Loucy (cell line): ENCODE measurements around the gene COQ8B.
"Not testable (repeated sequence)": the region's sequence is repeated elsewhere in the genome, so short reads cannot be mapped to it uniquely, and the experiment has no call there.

Experiments used
- H2AFZ ChIP-seq: fragments of 200-600 bp; sonication (generic); 2 replicates; pipeline ENCODE4 v1.6.0; 2016; ENCODE audit warnings: antibody characterized with exemption, mild to moderate bottlenecking, low read length, moderate library complexity
- H3F3A ChIP-seq: fragments of 200-600 bp; 2 replicates; pipeline ENCODE4 v1.6.0; 2016; ENCODE audit warnings: antibody characterized with exemption, low read depth, mild to moderate bottlenecking
- H3K27me3 ChIP-seq: fragments of 200-600 bp; sonication (generic); 2 replicates; pipeline ENCODE4 v1.6.1; 2014; ENCODE audit warnings: low read length, mild to moderate bottlenecking; ENCODE audit not compliant: insufficient read depth, poor library complexity, severe bottlenecking
- H3K36me3 ChIP-seq: fragments of 200-600 bp; sonication (generic); 2 replicates; pipeline ENCODE4 v1.6.1; 2016; ENCODE audit warnings: low read length; ENCODE audit not compliant: insufficient read depth
- H3K4me1 ChIP-seq: fragments of 200-600 bp; sonication (generic); 2 replicates; pipeline ENCODE4 v1.5.1; 2014; ENCODE audit warnings: low read length, mild to moderate bottlenecking; ENCODE audit not compliant: insufficient read depth, poor library complexity, severe bottlenecking
- H3K4me2 ChIP-seq: fragments of 200-600 bp; sonication (generic); 2 replicates; pipeline ENCODE4 v1.6.0; 2014; ENCODE audit warnings: antibody characterized with exemption, low read length, low read depth, mild to moderate bottlenecking; ENCODE audit not compliant: poor library complexity, severe bottlenecking
- H3K4me3 ChIP-seq: fragments of 200-600 bp; sonication (generic); 2 replicates; pipeline ENCODE4 v1.5.1; 2014; ENCODE audit warnings: low read length, mild to moderate bottlenecking, mixed read lengths; ENCODE audit not compliant: poor library complexity, severe bottlenecking
- H3K79me2 ChIP-seq: fragments of 200-600 bp; sonication (generic); 2 replicates; pipeline ENCODE4 v1.6.1; 2014; ENCODE audit warnings: low read length; ENCODE audit not compliant: insufficient read depth
- H3K9ac ChIP-seq: fragments of 200-600 bp; sonication (generic); 2 replicates; pipeline ENCODE4 v1.6.0; 2014; ENCODE audit warnings: mild to moderate bottlenecking, low read depth, low read length, moderate library complexity; ENCODE audit not compliant: poor library complexity, severe bottlenecking
- H3K9me2 ChIP-seq: fragments of 200-600 bp; sonication (generic); replicated peaks from 2 replicates; pipeline ENCODE4 v1.6.1; 2016; ENCODE audit warnings: low read depth, low read length, mixed read lengths
- H3K9me3 ChIP-seq: fragments of 200-600 bp; sonication (generic); 2 replicates; pipeline ENCODE4 v1.6.1; 2014; ENCODE audit warnings: mild to moderate bottlenecking, antibody characterized with exemption, low read length, low read depth; ENCODE audit not compliant: insufficient read depth
- H4K20me1 ChIP-seq: fragments of 200-600 bp; sonication (generic); 2 replicates; pipeline ENCODE4 v1.6.0; 2014; ENCODE audit warnings: antibody characterized with exemption, low read length, mild to moderate bottlenecking; ENCODE audit not compliant: insufficient read depth, poor library complexity, severe bottlenecking
- CTCF ChIP-seq: fragments of 200-600 bp; sonication (generic); conservative IDR thresholded peaks from 2 replicates; pipeline ENCODE4 v1.5.1; 2014; ENCODE audit warnings: mild to moderate bottlenecking, antibody characterized with exemption, low read length
- EZH2phosphoT487 ChIP-seq: fragments of 200-600 bp; IDR thresholded peaks from 2 replicates; pipeline ENCODE4 v1.6.1; 2018; ENCODE audit warnings: antibody characterized with exemption, mild to moderate bottlenecking, moderate library complexity, borderline replicate concordance

COQ8B gene

GRCh38 chr19:40659566-40659965 is 57.1 kb downstream of the COQ8B start:
- H3K9ac ChIP-seq: no peak overlapping the region
- H3K9me3 ChIP-seq: no peaks in the 10 kb centered on the region
- H3K4me1 ChIP-seq: peaks cover 9% of the 10 kb centered on the region
- no peaks in the 10 kb centered on the region for H3K79me2 ChIP-seq
- H3K4me2 ChIP-seq: no peak overlapping the region
- no peaks in the 10 kb centered on the region for H3F3A ChIP-seq
- TF ChIP-seq CTCF (no peak), EZH2phosphoT487 (no peak)
- no peak overlapping the region for H3K4me3 ChIP-seq
- H3K36me3 ChIP-seq: no peaks in the 10 kb centered on the region
- no peaks in the 10 kb centered on the region for H4K20me1 ChIP-seq
- H3K27me3 ChIP-seq: no peaks in the 10 kb centered on the region
- H3K9me2 ChIP-seq: no peaks in the 10 kb centered on the region
- no peak overlapping the region for H2AFZ ChIP-seq

DNA sequence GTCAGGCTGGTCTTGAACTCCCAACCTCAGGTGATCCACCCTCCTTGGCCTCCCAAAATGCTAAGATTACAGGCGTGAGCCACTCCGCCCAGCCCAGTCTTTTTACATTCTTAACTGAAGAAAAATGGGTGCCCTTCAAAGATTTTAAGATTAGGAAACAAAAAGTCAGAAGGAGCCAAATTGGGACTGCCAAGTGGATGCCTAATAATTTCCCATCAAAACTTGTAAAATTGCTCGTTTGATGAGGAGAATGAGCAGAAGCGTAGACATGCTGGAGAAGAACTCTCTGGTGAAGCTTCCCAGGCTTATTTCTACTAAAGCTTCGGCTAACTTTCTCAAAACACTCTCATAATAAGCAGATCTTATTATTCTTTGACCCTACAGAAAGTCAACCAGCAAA is 57.6 kb downstream of the COQ8B start:
- Histone ChIP-seq H3K9ac (no peak overlapping the region), H4K20me1 (no peaks in the 10 kb centered on the region), H3K79me2 (no peaks in the 10 kb centered on the region), H3K9me2 (no peaks in the 10 kb centered on the region), H3K36me3 (no peaks in the 10 kb centered on the region), H3K9me3 (no peaks in the 10 kb centered on the region), H3F3A (no peaks in the 10 kb centered on the region), H3K4me3 (no peak overlapping the region), H2AFZ (no peak overlapping the region), H3K27me3 (no peaks in the 10 kb centered on the region), H3K4me1 (peaks cover 9% of the 10 kb centered on the region), H3K4me2 (no peak overlapping the region)
- TF ChIP-seq EZH2phosphoT487: no peak
- TF ChIP-seq CTCF: no peak

DNA sequence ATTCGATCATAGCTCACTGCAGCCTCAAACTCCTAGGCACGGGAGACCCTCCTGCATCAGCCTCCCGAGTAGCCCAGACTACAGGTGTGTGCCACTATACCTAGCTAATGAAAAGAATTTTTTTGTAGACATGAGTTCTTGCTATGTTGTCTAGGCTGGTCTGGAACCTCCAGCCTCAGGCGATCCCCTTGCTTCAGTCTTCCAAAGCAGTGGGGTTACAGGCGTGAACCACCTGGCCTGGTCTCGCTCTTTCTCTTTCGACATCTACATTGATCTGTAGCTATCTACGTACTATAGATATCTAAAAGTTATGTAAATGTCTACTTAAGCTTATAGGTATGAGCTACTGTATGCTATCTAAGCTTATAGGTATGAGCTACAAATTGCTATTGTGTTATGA is 58.7 kb downstream of the COQ8B start:
- no peak overlapping the region for H3K4me2 ChIP-seq
- no peak overlapping the region for H3K9ac ChIP-seq
- no peaks in the 10 kb centered on the region for H3F3A ChIP-seq
- H3K27me3 ChIP-seq: no peaks in the 10 kb centered on the region
- no peaks in the 10 kb centered on the region for H3K9me2 ChIP-seq
- no peaks in the 10 kb centered on the region for H3K9me3 ChIP-seq
- no peak overlapping the region for H2AFZ ChIP-seq
- TF ChIP-seq CTCF (no peak), EZH2phosphoT487 (no peak)
- no peaks in the 10 kb centered on the region for H3K36me3 ChIP-seq
- no peaks in the 10 kb centered on the region for H4K20me1 ChIP-seq
- H3K4me3 ChIP-seq: no peak overlapping the region
- H3K4me1 ChIP-seq: peaks cover 2% of the 10 kb centered on the region
- H3K79me2 ChIP-seq: no peaks in the 10 kb centered on the region

GRCh38 chr19:40655684-40656083 is 61.0 kb downstream of the COQ8B start:
- H3K4me1 ChIP-seq, H3K9me3 ChIP-seq, H3K9ac ChIP-seq, H3K36me3 ChIP-seq, H3K4me3 ChIP-seq, H3K4me2 ChIP-seq, H2AFZ ChIP-seq, H3K27me3 ChIP-seq, H3F3A ChIP-seq, H3K9me2 ChIP-seq, H4K20me1 ChIP-seq, H3K79me2 ChIP-seq: not testable (repeated sequence)

- not testable (repeated sequence) for H3K4me2 ChIP-seq, H3F3A ChIP-seq, H3K9me3 ChIP-seq, H3K4me1 ChIP-seq, H3K79me2 ChIP-seq, H3K27me3 ChIP-seq, H2AFZ ChIP-seq, H3K9ac ChIP-seq, H3K36me3 ChIP-seq, H4K20me1 ChIP-seq, H3K9me2 ChIP-seq, H3K4me3 ChIP-seq
These were observed 64.4 kb downstream of the COQ8B start for GRCh38 chr19:40652303-40652702.
